Measurements from ENCODE around the gene KRTAP19-2. TPM values are rescaled to one million over a fixed set of nuclear protein-coding genes. Genes with fewer than 3 reads are reported as not detected.

The KRTAP19-2 gene
- total and polyA plus RNA-seq, 5 donors from 2014 or later: not detected

- Mint-ChIP-seq H3K27me3 (no peaks in the 10 kb centered on the region), H3K36me3 (no peaks in the 10 kb centered on the region), H3K9me3 (peaks cover 0 to 6% (median 0%) of the 10 kb centered on the region in 7 donors), H3K4me1 (no peaks in the 10 kb centered on the region), H3K27ac (no peak overlapping the region), H3K4me3 (no peak overlapping the region)
- H3K9me3 ChIP-seq (ENCODE audit: control insufficient read depth in 2 of 2, low read length in 2 of 2): no peaks in the 10 kb centered on the region
- H3K36me3 ChIP-seq (ENCODE audit: control insufficient read depth, insufficient read depth, low read length): no peaks in the 10 kb centered on the region
- ATAC-seq (ENCODE audit: low read depth in 2 of 2): no peak
- no peaks in the 10 kb centered on the region for H3K4me1 ChIP-seq (ENCODE audit: control insufficient read depth, insufficient read depth, low read length, poor library complexity, severe bottlenecking)
- H3K4me3 ChIP-seq (ENCODE audit: low read depth, low read length): no peak overlapping the region
- no peaks in the 10 kb centered on the region for H3K27me3 ChIP-seq (ENCODE audit: control insufficient read depth, insufficient read depth, low read length)
- H3K27ac ChIP-seq (ENCODE audit: insufficient read depth, low read length, poor library complexity, severe bottlenecking): no peak overlapping the region
- DNase-seq: no peak
These were observed 43.0 kb downstream of the KRTAP19-2 start for GRCh38 chr21:30444204-30444603.

GRCh38 chr21:30443226-30443625 lies 44.0 kb downstream of the KRTAP19-2 start:
- Mint-ChIP-seq H3K27ac (no peak overlapping the region), H3K36me3 (no peaks in the 10 kb centered on the region), H3K4me3 (no peak overlapping the region), H3K4me1 (no peaks in the 10 kb centered on the region), H3K27me3 (no peaks in the 10 kb centered on the region), H3K9me3 (peaks cover 0 to 6% (median 0%) of the 10 kb centered on the region in 7 donors)
- DNase-seq: no peak
- no peaks in the 10 kb centered on the region for H3K4me1 ChIP-seq (ENCODE audit: control insufficient read depth, insufficient read depth, low read length, poor library complexity, severe bottlenecking)
- no peak for ATAC-seq (ENCODE audit: low read depth in 2 of 2)
- H3K9me3 ChIP-seq (ENCODE audit: control insufficient read depth in 2 of 2, low read length in 2 of 2): no peaks in the 10 kb centered on the region
- H3K27ac ChIP-seq (ENCODE audit: insufficient read depth, low read length, poor library complexity, severe bottlenecking): no peak overlapping the region
- no peak overlapping the region for H3K4me3 ChIP-seq (ENCODE audit: low read depth, low read length)
- no peaks in the 10 kb centered on the region for H3K27me3 ChIP-seq (ENCODE audit: control insufficient read depth, insufficient read depth, low read length)
- no peaks in the 10 kb centered on the region for H3K36me3 ChIP-seq (ENCODE audit: control insufficient read depth, insufficient read depth, low read length)

- no peak within 1 kb of the TSS for H3K27ac Mint-ChIP-seq
- DNase-seq (no peak), ATAC-seq (ENCODE audit: low read depth in 2 of 2) (no peak)
- no peaks in the 10 kb centered on the region for H3K4me1 ChIP-seq (ENCODE audit: control insufficient read depth, insufficient read depth, low read length, poor library complexity, severe bottlenecking)
- H3K4me3 Mint-ChIP-seq: no peak within 1 kb of the TSS
- H3K4me1 Mint-ChIP-seq: no peaks in the 10 kb centered on the region
- no peak within 1 kb of the TSS for H3K4me3 ChIP-seq (ENCODE audit: low read depth, low read length)
- peaks cover 7% of the 10 kb centered on the region for H3K27me3 Mint-ChIP-seq
- H3K27me3 ChIP-seq (ENCODE audit: control insufficient read depth, insufficient read depth, low read length): no peaks in the 10 kb centered on the region
- H3K27ac ChIP-seq (ENCODE audit: insufficient read depth, low read length, poor library complexity, severe bottlenecking): no peak within 1 kb of the TSS
- H3K36me3 ChIP-seq (ENCODE audit: control insufficient read depth, insufficient read depth, low read length): no peaks in the 10 kb centered on the region
- H3K36me3 Mint-ChIP-seq: no peaks in the 10 kb centered on the region
- H3K9me3 ChIP-seq (ENCODE audit: control insufficient read depth in 2 of 2, low read length in 2 of 2): no peaks in the 10 kb centered on the region
- H3K9me3 Mint-ChIP-seq: peaks cover 0 to 3% (median 1%) of the 10 kb centered on the region in 7 donors
These were observed 47.3 kb downstream of the KRTAP19-2 start, which contains the start of gene KRTAP15-1 for GRCh38 chr21:30439975-30440374. TSS of gene KRTAP15-1 (plus strand) at chr21:30440275. CDS start at chr21:30440328, 53 bp downstream.

Other genes with a start within 250 kb of the KRTAP19-2 start
- not detected for gene KRTAP24-1, start 204.5 kb downstream of the KRTAP19-2 start, total RNA-seq
- gene KRTAP24-1, start 204.5 kb downstream of the KRTAP19-2 start, polyA plus RNA-seq: not detected
- not detected for gene KRTAP25-1, start 197.9 kb downstream of the KRTAP19-2 start, total RNA-seq
- not detected for gene KRTAP25-1, start 197.9 kb downstream of the KRTAP19-2 start, polyA plus RNA-seq
- not detected for gene KRTAP26-1, start 167.1 kb downstream of the KRTAP19-2 start, total RNA-seq
- not detected for gene KRTAP26-1, start 167.1 kb downstream of the KRTAP19-2 start, polyA plus RNA-seq
- not detected for gene KRTAP27-1, start 149.7 kb downstream of the KRTAP19-2 start, total RNA-seq
- not detected for gene KRTAP27-1, start 149.7 kb downstream of the KRTAP19-2 start, polyA plus RNA-seq
- not detected for gene KRTAP23-1, start 138.8 kb downstream of the KRTAP19-2 start, total RNA-seq
- not detected for gene KRTAP23-1, start 138.8 kb downstream of the KRTAP19-2 start, polyA plus RNA-seq
- not detected for gene KRTAP13-2, start 115.2 kb downstream of the KRTAP19-2 start, total RNA-seq
- not detected for gene KRTAP13-2, start 115.2 kb downstream of the KRTAP19-2 start, polyA plus RNA-seq
- gene KRTAP13-1, start 91.4 kb downstream of the KRTAP19-2 start, total RNA-seq: not detected
- not detected for gene KRTAP13-1, start 91.4 kb downstream of the KRTAP19-2 start, polyA plus RNA-seq
- not detected for gene KRTAP13-3, start 61.5 kb downstream of the KRTAP19-2 start, total RNA-seq
- not detected for gene KRTAP13-3, start 61.5 kb downstream of the KRTAP19-2 start, polyA plus RNA-seq
- not detected for gene KRTAP13-4, start 57.2 kb downstream of the KRTAP19-2 start, total RNA-seq
- not detected for gene KRTAP13-4, start 57.2 kb downstream of the KRTAP19-2 start, polyA plus RNA-seq
- gene KRTAP15-1, start 47.2 kb downstream of the KRTAP19-2 start, total RNA-seq: not detected
- not detected for gene KRTAP15-1, start 47.2 kb downstream of the KRTAP19-2 start, polyA plus RNA-seq
- not detected for gene KRTAP19-1, start 7.1 kb downstream of the KRTAP19-2 start, total RNA-seq
- gene KRTAP19-1, start 7.1 kb downstream of the KRTAP19-2 start, polyA plus RNA-seq: not detected
- gene KRTAP19-3, start 4.6 kb upstream of the KRTAP19-2 start, total RNA-seq: not detected
- not detected for gene KRTAP19-3, start 4.6 kb upstream of the KRTAP19-2 start, polyA plus RNA-seq
- gene KRTAP19-4, start 9.7 kb upstream of the KRTAP19-2 start, total RNA-seq: not detected
- gene KRTAP19-4, start 9.7 kb upstream of the KRTAP19-2 start, polyA plus RNA-seq: not detected
- not detected for gene KRTAP19-5, start 14.7 kb upstream of the KRTAP19-2 start, total RNA-seq
- not detected for gene KRTAP19-5, start 14.7 kb upstream of the KRTAP19-2 start, polyA plus RNA-seq
- gene KRTAP19-6, start 54.4 kb upstream of the KRTAP19-2 start, total RNA-seq: not detected
- not detected for gene KRTAP19-6, start 54.4 kb upstream of the KRTAP19-2 start, polyA plus RNA-seq
- not detected for gene KRTAP19-7, start 73.9 kb upstream of the KRTAP19-2 start, total RNA-seq
- gene KRTAP19-7, start 73.9 kb upstream of the KRTAP19-2 start, polyA plus RNA-seq: not detected
- not detected for gene KRTAP22-2, start 103.0 kb upstream of the KRTAP19-2 start, total RNA-seq
- gene KRTAP22-2, start 103.0 kb upstream of the KRTAP19-2 start, polyA plus RNA-seq: not detected
- not detected for gene KRTAP6-3, start 105.0 kb upstream of the KRTAP19-2 start, total RNA-seq
- gene KRTAP6-3, start 105.0 kb upstream of the KRTAP19-2 start, polyA plus RNA-seq: not detected
- not detected for gene KRTAP6-2, start 111.5 kb upstream of the KRTAP19-2 start, total RNA-seq
- not detected for gene KRTAP6-2, start 111.5 kb upstream of the KRTAP19-2 start, polyA plus RNA-seq
- not detected for gene KRTAP22-1, start 113.7 kb upstream of the KRTAP19-2 start, total RNA-seq
- not detected for gene KRTAP22-1, start 113.7 kb upstream of the KRTAP19-2 start, polyA plus RNA-seq
- gene KRTAP6-1, start 126.5 kb upstream of the KRTAP19-2 start, total RNA-seq: not detected
- gene KRTAP6-1, start 126.5 kb upstream of the KRTAP19-2 start, polyA plus RNA-seq: not detected
- gene KRTAP20-1, start 129.0 kb upstream of the KRTAP19-2 start, total RNA-seq: not detected
- gene KRTAP20-1, start 129.0 kb upstream of the KRTAP19-2 start, polyA plus RNA-seq: not detected
- gene KRTAP20-4, start 133.2 kb upstream of the KRTAP19-2 start, total RNA-seq: not detected
- not detected for gene KRTAP20-4, start 133.2 kb upstream of the KRTAP19-2 start, polyA plus RNA-seq
- not detected for gene KRTAP20-2, start 147.8 kb upstream of the KRTAP19-2 start, total RNA-seq
- not detected for gene KRTAP20-2, start 147.8 kb upstream of the KRTAP19-2 start, polyA plus RNA-seq
- gene KRTAP20-3, start 155.4 kb upstream of the KRTAP19-2 start, total RNA-seq: not detected
- gene KRTAP20-3, start 155.4 kb upstream of the KRTAP19-2 start, polyA plus RNA-seq: not detected
- not detected for gene KRTAP21-3, start 231.3 kb upstream of the KRTAP19-2 start, total RNA-seq
- gene KRTAP21-3, start 231.3 kb upstream of the KRTAP19-2 start, polyA plus RNA-seq: not detected

Data from CD4-positive, CD25-positive, alpha-beta regulatory T cell (primary cell).